KMS-11 (cell line): ENCODE data around the gene TLR5.

Experiments used
- H2AFZ ChIP-seq: fragments of 200-600 bp; sonication (generic); 2 replicates; pipeline ENCODE4 v1.6.1; 2016; ENCODE audit warnings: antibody characterized with exemption, mixed run types, low read depth
- H3K27ac ChIP-seq: fragments of 200-600 bp; sonication (generic); 2 replicates; pipeline ENCODE4 v1.6.1; 2016; ENCODE audit warnings: mild to moderate bottlenecking, mixed run types
- H3K27me3 ChIP-seq: fragments of 200-600 bp; sonication (generic); 2 replicates; pipeline ENCODE4 v1.6.1; 2017; ENCODE audit warnings: mild to moderate bottlenecking, low read depth, mixed run types, moderate library complexity; ENCODE audit not compliant: insufficient read depth
- H3K36me3 ChIP-seq: fragments of 200-600 bp; sonication (generic); 2 replicates; pipeline ENCODE4 v1.6.1; 2017; ENCODE audit warnings: mild to moderate bottlenecking, mixed run types; ENCODE audit not compliant: insufficient read depth
- H3K4me1 ChIP-seq: fragments of 200-600 bp; sonication (generic); 2 replicates; pipeline ENCODE4 v1.6.1; 2016; ENCODE audit warnings: mild to moderate bottlenecking, low read depth, mixed run types; ENCODE audit not compliant: poor library complexity, severe bottlenecking
- H3K4me2 ChIP-seq: fragments of 200-600 bp; sonication (generic); 2 replicates; pipeline ENCODE4 v1.7.0; 2016; ENCODE audit warnings: mild to moderate bottlenecking, mixed run types
- H3K4me3 ChIP-seq: fragments of 200-600 bp; sonication (generic); IDR thresholded peaks from 2 replicates; pipeline ENCODE4 v1.6.1; 2017; ENCODE audit warnings: low read depth, low read length, mixed read lengths; ENCODE audit not compliant: insufficient read depth
- H3K79me2 ChIP-seq: fragments of 200-600 bp; sonication (generic); 2 replicates; pipeline ENCODE4 v1.6.1; 2016; ENCODE audit warnings: low read depth, mixed run types; ENCODE audit not compliant: insufficient read depth
- H3K9ac ChIP-seq: fragments of 200-600 bp; sonication (generic); 2 replicates; pipeline ENCODE4 v1.6.1; 2016; ENCODE audit warnings: mild to moderate bottlenecking, mixed run types
- H4K20me1 ChIP-seq: fragments of 200-600 bp; sonication (generic); 2 replicates; pipeline ENCODE4 v1.6.1; 2016; ENCODE audit warnings: mild to moderate bottlenecking, mixed run types; ENCODE audit not compliant: insufficient read depth
- TF ChIP-seq, protein P1 (sequence below): fragments of 200-600 bp; sonication (generic); conservative IDR thresholded peaks from 2 replicates; pipeline ENCODE4 v1.6.1; 2017; ENCODE audit warnings: low read depth, mild to moderate bottlenecking, antibody characterized with exemption, low read length, moderate library complexity, mixed read lengths

Gene TLR5

DNA sequence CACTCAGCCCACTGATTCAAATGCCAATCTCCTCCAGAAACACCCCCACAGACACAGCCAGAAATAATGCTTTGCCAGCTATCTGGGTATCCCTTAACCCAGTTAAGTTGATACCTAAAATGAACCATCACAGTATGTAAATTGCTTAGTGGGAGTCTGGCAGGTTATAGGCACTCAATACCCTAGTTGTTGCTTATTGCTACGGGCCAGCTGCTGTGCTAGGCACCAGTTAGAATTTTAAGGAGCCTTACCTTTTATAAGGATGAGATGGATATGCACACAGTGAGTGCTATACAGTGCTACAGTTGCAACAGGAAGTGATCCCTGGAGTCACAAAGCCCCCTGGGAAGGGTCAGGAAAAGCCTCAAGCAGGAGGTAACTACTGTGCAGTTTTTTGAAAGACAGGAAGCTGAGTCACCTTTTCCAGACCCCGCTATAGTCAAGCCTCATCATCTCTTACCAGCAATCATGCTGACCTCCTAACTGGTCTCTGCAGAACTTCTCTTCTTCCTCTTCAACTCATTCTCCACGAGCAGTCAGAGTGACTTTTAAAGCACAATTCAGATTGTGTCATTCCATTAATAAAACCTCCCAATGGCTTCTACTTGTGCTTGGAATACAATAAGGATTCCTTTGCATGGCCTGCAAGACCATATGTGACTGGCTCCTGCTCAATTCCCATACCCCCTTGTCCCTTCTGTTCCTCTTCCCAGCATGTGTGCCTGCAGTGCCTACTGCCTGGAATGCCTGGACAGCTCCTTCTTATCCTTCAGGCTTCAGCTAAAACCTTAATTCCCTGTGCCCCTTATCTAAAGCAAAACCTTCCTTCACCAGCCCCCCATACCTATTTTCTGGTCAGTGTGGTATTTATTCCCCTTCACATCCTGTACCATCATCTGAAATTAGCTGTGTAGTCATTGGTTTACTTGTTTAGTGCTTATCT, 10.4 kb upstream of the TLR5 start:
- no peaks in the 10 kb centered on the region for H4K20me1 ChIP-seq
- no peaks in the 10 kb centered on the region for H3K79me2 ChIP-seq
- no peak overlapping the region for H3K4me2 ChIP-seq
- no peak overlapping the region for H3K27ac ChIP-seq
- no peaks in the 10 kb centered on the region for H3K4me1 ChIP-seq
- no peaks in the 10 kb centered on the region for H3K27me3 ChIP-seq
- H3K4me3 ChIP-seq, result no peak overlapping the region
- TF ChIP-seq, protein P1, sequence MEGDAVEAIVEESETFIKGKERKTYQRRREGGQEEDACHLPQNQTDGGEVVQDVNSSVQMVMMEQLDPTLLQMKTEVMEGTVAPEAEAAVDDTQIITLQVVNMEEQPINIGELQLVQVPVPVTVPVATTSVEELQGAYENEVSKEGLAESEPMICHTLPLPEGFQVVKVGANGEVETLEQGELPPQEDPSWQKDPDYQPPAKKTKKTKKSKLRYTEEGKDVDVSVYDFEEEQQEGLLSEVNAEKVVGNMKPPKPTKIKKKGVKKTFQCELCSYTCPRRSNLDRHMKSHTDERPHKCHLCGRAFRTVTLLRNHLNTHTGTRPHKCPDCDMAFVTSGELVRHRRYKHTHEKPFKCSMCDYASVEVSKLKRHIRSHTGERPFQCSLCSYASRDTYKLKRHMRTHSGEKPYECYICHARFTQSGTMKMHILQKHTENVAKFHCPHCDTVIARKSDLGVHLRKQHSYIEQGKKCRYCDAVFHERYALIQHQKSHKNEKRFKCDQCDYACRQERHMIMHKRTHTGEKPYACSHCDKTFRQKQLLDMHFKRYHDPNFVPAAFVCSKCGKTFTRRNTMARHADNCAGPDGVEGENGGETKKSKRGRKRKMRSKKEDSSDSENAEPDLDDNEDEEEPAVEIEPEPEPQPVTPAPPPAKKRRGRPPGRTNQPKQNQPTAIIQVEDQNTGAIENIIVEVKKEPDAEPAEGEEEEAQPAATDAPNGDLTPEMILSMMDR, result no peak
- H2AFZ ChIP-seq, result no peak overlapping the region
- no peaks in the 10 kb centered on the region for H3K36me3 ChIP-seq
- H3K9ac ChIP-seq, result no peak overlapping the region

DNA sequence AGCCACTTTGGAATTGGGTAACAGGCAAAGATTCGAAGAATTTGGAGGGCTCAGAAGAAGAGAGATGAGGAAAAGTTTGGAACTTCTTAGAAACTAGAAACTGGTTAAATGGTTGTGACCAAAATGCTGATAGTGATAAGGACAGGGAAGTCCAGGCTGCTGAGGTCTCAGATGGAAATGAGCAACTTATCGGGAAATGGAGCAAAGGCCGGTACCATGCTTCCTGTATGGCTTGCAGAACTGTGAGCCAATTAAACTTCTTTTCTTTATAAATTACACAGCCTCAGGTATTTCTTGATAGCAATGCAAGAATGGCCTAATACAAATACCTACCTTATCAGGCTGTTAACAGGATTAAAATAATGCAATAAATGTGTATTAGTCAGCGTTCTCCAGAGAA, 9.4 kb upstream of the TLR5 start:
- Histone ChIP-seq H3K79me2 (no peaks in the 10 kb centered on the region), H2AFZ (no peak overlapping the region), H3K4me2 (no peak overlapping the region), H3K9ac (no peak overlapping the region), H3K36me3 (no peaks in the 10 kb centered on the region), H3K4me1 (no peaks in the 10 kb centered on the region), H3K27me3 (no peaks in the 10 kb centered on the region), H4K20me1 (no peaks in the 10 kb centered on the region), H3K4me3 (no peak overlapping the region), H3K27ac (no peak overlapping the region)
- TF ChIP-seq, protein P1, result no peak

DNA sequence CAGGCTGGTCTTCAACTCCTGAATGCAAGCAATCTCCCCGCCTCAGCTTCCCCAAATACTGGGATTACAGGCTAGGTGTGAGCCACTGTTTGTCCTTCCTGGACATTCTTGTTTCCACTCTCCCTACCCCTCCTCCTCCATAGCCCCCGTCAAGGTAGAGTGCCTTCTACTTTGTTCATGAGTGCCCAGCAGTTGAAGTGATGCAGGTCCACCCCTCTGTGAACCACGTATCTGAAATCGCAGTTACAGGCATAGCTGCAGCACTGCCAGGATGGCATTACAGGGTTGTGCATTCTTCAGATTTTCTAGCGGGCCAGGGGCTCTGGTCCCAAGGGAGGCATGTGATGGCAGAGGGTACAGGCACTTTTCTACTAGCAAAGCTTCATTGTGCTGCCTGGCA, 7.4 kb upstream of the TLR5 start:
- H3K27me3 ChIP-seq, result no peaks in the 10 kb centered on the region
- H3K9ac ChIP-seq, result no peak overlapping the region
- no peak overlapping the region for H3K4me3 ChIP-seq
- TF ChIP-seq, protein P1, result no peak
- no peak overlapping the region for H3K4me2 ChIP-seq
- no peaks in the 10 kb centered on the region for H3K4me1 ChIP-seq
- H4K20me1 ChIP-seq, result no peaks in the 10 kb centered on the region
- no peak overlapping the region for H3K27ac ChIP-seq
- no peaks in the 10 kb centered on the region for H3K79me2 ChIP-seq
- H2AFZ ChIP-seq, result no peak overlapping the region
- no peaks in the 10 kb centered on the region for H3K36me3 ChIP-seq

DNA sequence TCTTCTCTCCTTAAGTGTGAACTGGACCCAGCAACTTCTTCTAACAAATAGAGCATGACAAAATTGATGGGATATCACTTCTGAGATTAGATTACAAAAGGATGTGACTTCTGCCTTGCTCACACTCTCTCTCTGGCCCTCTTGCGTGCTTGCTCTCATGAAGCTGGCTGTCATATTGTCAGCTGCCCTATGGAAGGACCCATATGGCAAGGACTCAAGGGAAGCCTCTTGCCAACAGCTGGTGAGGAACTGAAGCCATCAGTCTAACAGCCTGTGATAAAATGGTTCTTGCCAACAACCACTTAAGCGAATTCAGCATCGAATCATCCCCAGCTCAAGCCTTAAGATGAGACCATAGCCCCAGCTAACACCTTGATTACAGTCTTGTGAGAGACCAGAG, 4.8 kb upstream of the TLR5 start:
- Histone ChIP-seq H3K4me3 (no peak overlapping the region), H3K4me2 (no peak overlapping the region), H3K4me1 (peaks cover 20% of the 10 kb centered on the region), H3K27me3 (no peaks in the 10 kb centered on the region), H3K79me2 (no peaks in the 10 kb centered on the region), H3K9ac (no peak overlapping the region), H3K36me3 (no peaks in the 10 kb centered on the region), H3K27ac (no peak overlapping the region), H4K20me1 (no peaks in the 10 kb centered on the region), H2AFZ (no peak overlapping the region)
- TF ChIP-seq, protein P1, result no peak
